Measurements from ENCODE around the gene MB21D2.
A peak's percentile ranks its signal among the peaks of the same experiment; 100 is the strongest.

The MB21D2 gene

DNA sequence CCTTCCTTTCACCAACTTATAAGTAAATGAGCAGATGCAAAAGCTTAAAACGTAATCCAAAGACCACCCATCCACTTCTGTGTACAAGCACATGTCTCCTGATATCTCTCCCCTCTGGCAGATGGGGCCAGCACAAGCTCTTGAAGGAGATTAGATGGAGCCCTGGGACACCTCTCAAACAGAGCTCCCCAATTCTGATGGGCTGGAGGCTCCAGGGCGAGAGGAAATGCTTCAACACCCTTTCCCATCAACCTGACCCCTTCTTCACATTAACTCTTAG is 73.2 kb downstream of the MB21D2 start:
- TF ChIP-seq YY1 (tag by site-specific recombination; IDR thresholded peaks at IDR 0.05) = no peak
- no peak for TF ChIP-seq ZNF311 (tag by site-specific recombination; IDR thresholded peaks at IDR 0.05; ENCODE audit: borderline replicate concordance)
- TF ChIP-seq SP3 (tag by site-specific recombination; IDR thresholded peaks at IDR 0.05) = no peak
- no peak for TF ChIP-seq TRIM28 (IDR thresholded peaks at IDR 0.05; ENCODE audit: borderline replicate concordance, low read length)
- TF ChIP-seq, protein P1, sequence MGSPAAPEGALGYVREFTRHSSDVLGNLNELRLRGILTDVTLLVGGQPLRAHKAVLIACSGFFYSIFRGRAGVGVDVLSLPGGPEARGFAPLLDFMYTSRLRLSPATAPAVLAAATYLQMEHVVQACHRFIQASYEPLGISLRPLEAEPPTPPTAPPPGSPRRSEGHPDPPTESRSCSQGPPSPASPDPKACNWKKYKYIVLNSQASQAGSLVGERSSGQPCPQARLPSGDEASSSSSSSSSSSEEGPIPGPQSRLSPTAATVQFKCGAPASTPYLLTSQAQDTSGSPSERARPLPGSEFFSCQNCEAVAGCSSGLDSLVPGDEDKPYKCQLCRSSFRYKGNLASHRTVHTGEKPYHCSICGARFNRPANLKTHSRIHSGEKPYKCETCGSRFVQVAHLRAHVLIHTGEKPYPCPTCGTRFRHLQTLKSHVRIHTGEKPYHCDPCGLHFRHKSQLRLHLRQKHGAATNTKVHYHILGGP (tag by site-specific recombination; IDR thresholded peaks at IDR 0.05) = no peak
- no peak for TF ChIP-seq ZNF664 (tag by site-specific recombination; IDR thresholded peaks at IDR 0.05)
- no peak for TF ChIP-seq KLF17 (tag by site-specific recombination; IDR thresholded peaks at IDR 0.05)
- TF ChIP-seq GLI2 (tag by site-specific recombination; IDR thresholded peaks at IDR 0.05; ENCODE audit: borderline replicate concordance, low read depth) = no peak
- no peak for TF ChIP-seq ZNF677 (tag by site-specific recombination; IDR thresholded peaks at IDR 0.05)
- no peak for TF ChIP-seq SALL2 (tag by site-specific recombination; IDR thresholded peaks at IDR 0.05; ENCODE audit: borderline replicate concordance)
- no peak for TF ChIP-seq ZNF560 (tag by site-specific recombination; IDR thresholded peaks at IDR 0.05; ENCODE audit: borderline replicate concordance)
- TF ChIP-seq ZNF16 (tag by site-specific recombination; IDR thresholded peaks at IDR 0.05; ENCODE audit: low read depth) = no peak
- TF ChIP-seq, protein P2, sequence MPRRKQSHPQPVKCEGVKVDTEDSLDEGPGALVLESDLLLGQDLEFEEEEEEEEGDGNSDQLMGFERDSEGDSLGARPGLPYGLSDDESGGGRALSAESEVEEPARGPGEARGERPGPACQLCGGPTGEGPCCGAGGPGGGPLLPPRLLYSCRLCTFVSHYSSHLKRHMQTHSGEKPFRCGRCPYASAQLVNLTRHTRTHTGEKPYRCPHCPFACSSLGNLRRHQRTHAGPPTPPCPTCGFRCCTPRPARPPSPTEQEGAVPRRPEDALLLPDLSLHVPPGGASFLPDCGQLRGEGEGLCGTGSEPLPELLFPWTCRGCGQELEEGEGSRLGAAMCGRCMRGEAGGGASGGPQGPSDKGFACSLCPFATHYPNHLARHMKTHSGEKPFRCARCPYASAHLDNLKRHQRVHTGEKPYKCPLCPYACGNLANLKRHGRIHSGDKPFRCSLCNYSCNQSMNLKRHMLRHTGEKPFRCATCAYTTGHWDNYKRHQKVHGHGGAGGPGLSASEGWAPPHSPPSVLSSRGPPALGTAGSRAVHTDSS (tag by site-specific recombination; IDR thresholded peaks at IDR 0.05) = no peak
- TF ChIP-seq ZNF621 (tag by site-specific recombination; IDR thresholded peaks at IDR 0.05) = no peak
- no peak for TF ChIP-seq ZNF791 (tag by site-specific recombination; IDR thresholded peaks at IDR 0.05)
- TF ChIP-seq ZNF544 (tag by site-specific recombination; IDR thresholded peaks at IDR 0.05) = no peak
- no peak for TF ChIP-seq ZNF211 (tag by site-specific recombination; IDR thresholded peaks at IDR 0.05; ENCODE audit: low read depth)
- no peak overlapping the region for H3K27ac ChIP-seq (ENCODE audit: extremely low read depth, low read depth, low read length)
- H3K4me1 ChIP-seq (ENCODE audit: control insufficient read depth, insufficient read depth, low read length) = peaks cover 10% of the 10 kb centered on the region
- no peaks in the 10 kb centered on the region for H3K36me3 ChIP-seq (ENCODE audit: control insufficient read depth in 2 of 2, insufficient read depth in 1 of 2, low read length in 2 of 2)
- H3K4me3 ChIP-seq (ENCODE audit: low read depth, low read length) = no peak overlapping the region
- H3K9me3 ChIP-seq (ENCODE audit: control insufficient read depth, insufficient read depth, low read depth, low read length) = no peaks in the 10 kb centered on the region
- POLR2A ChIA-PET = no interaction called here
- CTCF ChIA-PET = interaction anchor here (0.8 kb wide), 1 partner anchor 27 kb away, joined by 4 read pairs; no protein-coding TSS in a partner anchor

DNA sequence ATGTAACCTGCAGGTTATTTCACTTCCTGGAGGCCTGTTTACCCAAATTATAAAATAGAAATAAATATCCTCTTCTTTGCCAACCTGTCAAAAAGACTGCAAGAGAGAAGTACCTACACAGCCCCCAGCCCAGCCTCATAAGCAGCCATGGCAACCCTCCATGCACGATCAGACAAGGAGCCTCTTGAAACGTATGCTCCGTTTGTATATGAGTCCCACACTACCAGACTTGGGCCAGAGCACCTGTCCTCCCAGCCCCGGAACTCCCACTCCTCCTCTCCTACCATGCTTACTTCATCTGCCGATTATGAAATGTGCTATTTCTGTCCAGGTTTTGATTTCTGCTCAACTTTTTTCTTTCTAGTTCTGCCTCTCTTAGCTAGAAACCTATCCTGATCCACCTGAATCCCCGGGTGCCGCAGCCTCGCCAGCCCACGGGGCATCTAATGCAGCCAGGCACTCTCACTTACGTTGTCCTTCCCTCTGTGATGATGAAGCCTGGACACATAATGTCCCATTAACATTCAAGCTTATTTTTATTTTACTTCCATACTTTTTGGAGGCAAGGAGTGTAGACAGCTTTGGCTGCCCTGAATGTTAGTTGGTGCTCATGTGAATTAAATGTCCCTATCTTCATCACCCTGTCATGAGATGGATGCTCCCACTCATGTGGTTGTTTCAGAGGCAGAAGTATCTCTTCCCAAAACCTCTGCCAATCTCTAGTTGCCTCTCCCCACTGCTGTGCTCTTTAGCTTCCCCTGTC is 73.8 kb downstream of the MB21D2 start:
- POLR2A ChIA-PET = no interaction called here

DNA sequence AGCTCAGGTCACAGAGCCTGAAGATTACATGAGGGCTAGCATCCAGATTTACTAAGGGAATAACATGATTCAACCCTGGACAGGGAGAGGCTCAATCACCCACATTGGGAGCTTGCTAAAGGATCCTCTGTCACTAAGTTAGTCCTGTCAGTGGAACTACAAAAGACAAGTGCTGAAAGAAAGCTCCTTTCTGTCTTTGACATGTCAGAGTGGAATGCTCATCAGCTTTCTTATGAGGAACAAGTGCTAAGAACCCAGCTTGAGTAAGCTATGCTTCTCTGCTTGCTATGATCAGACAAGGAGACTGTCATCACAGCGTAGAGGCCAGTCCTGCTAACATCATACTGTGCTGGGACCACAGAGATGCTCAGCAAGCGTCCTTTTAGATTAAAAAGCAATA is 74.5 kb downstream of the MB21D2 start:
- Histone ChIP-seq H3K27ac (ENCODE audit: extremely low read depth, low read depth, low read length) (no peak overlapping the region), H3K4me3 (ENCODE audit: low read depth, low read length) (no peak overlapping the region), H3K4me1 (ENCODE audit: control insufficient read depth, insufficient read depth, low read length) (peaks cover 10% of the 10 kb centered on the region), H3K9me3 (ENCODE audit: control insufficient read depth, insufficient read depth, low read depth, low read length) (no peaks in the 10 kb centered on the region), H3K36me3 (ENCODE audit: control insufficient read depth in 2 of 2, insufficient read depth in 1 of 2, low read length in 2 of 2) (no peaks in the 10 kb centered on the region)
- TF ChIP-seq ZFP69B (tag by site-specific recombination; IDR thresholded peaks at IDR 0.05) (no peak), ZNF776 (tag by site-specific recombination; IDR thresholded peaks at IDR 0.05; ENCODE audit: borderline replicate concordance) (no peak), ZNF239 (tag by site-specific recombination; IDR thresholded peaks at IDR 0.05) (no peak)
- TF ChIP-seq, protein P3, sequence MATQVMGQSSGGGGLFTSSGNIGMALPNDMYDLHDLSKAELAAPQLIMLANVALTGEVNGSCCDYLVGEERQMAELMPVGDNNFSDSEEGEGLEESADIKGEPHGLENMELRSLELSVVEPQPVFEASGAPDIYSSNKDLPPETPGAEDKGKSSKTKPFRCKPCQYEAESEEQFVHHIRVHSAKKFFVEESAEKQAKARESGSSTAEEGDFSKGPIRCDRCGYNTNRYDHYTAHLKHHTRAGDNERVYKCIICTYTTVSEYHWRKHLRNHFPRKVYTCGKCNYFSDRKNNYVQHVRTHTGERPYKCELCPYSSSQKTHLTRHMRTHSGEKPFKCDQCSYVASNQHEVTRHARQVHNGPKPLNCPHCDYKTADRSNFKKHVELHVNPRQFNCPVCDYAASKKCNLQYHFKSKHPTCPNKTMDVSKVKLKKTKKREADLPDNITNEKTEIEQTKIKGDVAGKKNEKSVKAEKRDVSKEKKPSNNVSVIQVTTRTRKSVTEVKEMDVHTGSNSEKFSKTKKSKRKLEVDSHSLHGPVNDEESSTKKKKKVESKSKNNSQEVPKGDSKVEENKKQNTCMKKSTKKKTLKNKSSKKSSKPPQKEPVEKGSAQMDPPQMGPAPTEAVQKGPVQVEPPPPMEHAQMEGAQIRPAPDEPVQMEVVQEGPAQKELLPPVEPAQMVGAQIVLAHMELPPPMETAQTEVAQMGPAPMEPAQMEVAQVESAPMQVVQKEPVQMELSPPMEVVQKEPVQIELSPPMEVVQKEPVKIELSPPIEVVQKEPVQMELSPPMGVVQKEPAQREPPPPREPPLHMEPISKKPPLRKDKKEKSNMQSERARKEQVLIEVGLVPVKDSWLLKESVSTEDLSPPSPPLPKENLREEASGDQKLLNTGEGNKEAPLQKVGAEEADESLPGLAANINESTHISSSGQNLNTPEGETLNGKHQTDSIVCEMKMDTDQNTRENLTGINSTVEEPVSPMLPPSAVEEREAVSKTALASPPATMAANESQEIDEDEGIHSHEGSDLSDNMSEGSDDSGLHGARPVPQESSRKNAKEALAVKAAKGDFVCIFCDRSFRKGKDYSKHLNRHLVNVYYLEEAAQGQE (tag by site-specific recombination; IDR thresholded peaks at IDR 0.05) = peak; percentile 54; the same call in 1 of the 2 replicates
- TF ChIP-seq, protein P4, sequence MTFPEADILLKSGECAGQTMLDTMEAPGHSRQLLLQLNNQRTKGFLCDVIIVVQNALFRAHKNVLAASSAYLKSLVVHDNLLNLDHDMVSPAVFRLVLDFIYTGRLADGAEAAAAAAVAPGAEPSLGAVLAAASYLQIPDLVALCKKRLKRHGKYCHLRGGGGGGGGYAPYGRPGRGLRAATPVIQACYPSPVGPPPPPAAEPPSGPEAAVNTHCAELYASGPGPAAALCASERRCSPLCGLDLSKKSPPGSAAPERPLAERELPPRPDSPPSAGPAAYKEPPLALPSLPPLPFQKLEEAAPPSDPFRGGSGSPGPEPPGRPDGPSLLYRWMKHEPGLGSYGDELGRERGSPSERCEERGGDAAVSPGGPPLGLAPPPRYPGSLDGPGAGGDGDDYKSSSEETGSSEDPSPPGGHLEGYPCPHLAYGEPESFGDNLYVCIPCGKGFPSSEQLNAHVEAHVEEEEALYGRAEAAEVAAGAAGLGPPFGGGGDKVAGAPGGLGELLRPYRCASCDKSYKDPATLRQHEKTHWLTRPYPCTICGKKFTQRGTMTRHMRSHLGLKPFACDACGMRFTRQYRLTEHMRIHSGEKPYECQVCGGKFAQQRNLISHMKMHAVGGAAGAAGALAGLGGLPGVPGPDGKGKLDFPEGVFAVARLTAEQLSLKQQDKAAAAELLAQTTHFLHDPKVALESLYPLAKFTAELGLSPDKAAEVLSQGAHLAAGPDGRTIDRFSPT (tag by site-specific recombination; IDR thresholded peaks at IDR 0.05) = no peak
- ChIA-PET POLR2A (no interaction called here), CTCF (interaction anchor here (0.9 kb wide), 1 partner anchor 26 kb away, joined by 4 read pairs; no protein-coding TSS in a partner anchor)

More for the DNA sequence above, 73.8 kb downstream of the MB21D2 start:
- H3K4me1 ChIP-seq (ENCODE audit: control insufficient read depth, insufficient read depth, low read length) = peaks cover 10% of the 10 kb centered on the region
- H3K9me3 ChIP-seq (ENCODE audit: control insufficient read depth, insufficient read depth, low read depth, low read length) = no peaks in the 10 kb centered on the region
- CTCF ChIA-PET = interaction anchor here (0.8 to 0.9 kb wide), 2 partner anchors 26 to 27 kb away, joined by 4 read pairs; no protein-coding TSS in a partner anchor
- H3K27ac ChIP-seq (ENCODE audit: extremely low read depth, low read depth, low read length) = no peak overlapping the region
- peak; percentile 46; the same call in 1 of the 2 replicates for TF ChIP-seq ZFHX2 (tag by site-specific recombination; conservative IDR thresholded peaks at IDR 0.05)
- no peak for TF ChIP-seq ZBTB17 (tag by site-specific recombination; IDR thresholded peaks at IDR 0.05)
- H3K4me3 ChIP-seq (ENCODE audit: low read depth, low read length) = no peak overlapping the region
- no peaks in the 10 kb centered on the region for H3K36me3 ChIP-seq (ENCODE audit: control insufficient read depth in 2 of 2, insufficient read depth in 1 of 2, low read length in 2 of 2)

All from HEK293 (cell line).